Transverse colon (tissue), 3 donors: ENCODE data around the gene GLRX.

Source experiments
- CTCF ChIP-seq, 5 experiments: fragments of 200-600 bp in 3 of 5; fragments of 450-650 bp in 2 of 5; sonication (generic) in 3 of 5; IDR thresholded peaks; 1 replicate in 2 of 5; 2 replicates in 3 of 5; pipeline ENCODE4 v1.5.1; 2016 to 2017; ENCODE audit warnings: antibody characterized with exemption in 5 of 5, inconsistent platforms in 3 of 5, mild to moderate bottlenecking in 2 of 5, moderate library complexity in 1 of 5
- EP300 ChIP-seq: sonication (generic); formaldehyde crosslinking; IDR thresholded peaks from one replicate; pipeline ENCODE4 v1.6.1; 2017; ENCODE audit warnings: antibody characterized with exemption, low read depth
- POLR2A ChIP-seq: fragments of 450-650 bp; IDR thresholded peaks from one replicate; pipeline ENCODE4 v1.6.1; 2016; ENCODE audit warnings: antibody characterized with exemption, mild to moderate bottlenecking, moderate library complexity

GRCh38 chr5:95843733-95844223 lies 21.3 kb upstream of the GLRX start:
- TF ChIP-seq CTCF (IDR thresholded peaks at IDR 0.05) (no peak), EP300 (no peak), POLR2A (no peak)
